Esophagus muscularis mucosa (tissue), 4 donors: ENCODE measurements around the gene SH3PXD2B.

Source experiments
- CTCF ChIP-seq, 3 experiments: fragments of 200-600 bp in 2 of 3; fragments of 450-650 bp in 1 of 3; sonication (generic) in 2 of 3; IDR thresholded peaks; one replicate each; pipeline ENCODE4 v1.5.1; 2017 to 2019; ENCODE audit warnings: antibody characterized with exemption in 3 of 3, mild to moderate bottlenecking in 2 of 3, moderate library complexity in 1 of 3
- EP300 ChIP-seq: sonication (generic); formaldehyde crosslinking; IDR thresholded peaks from one replicate; pipeline ENCODE4 v1.6.1; 2017; ENCODE audit warnings: antibody characterized with exemption
- POLR2A ChIP-seq: fragments of 450-650 bp; IDR thresholded peaks from one replicate; pipeline ENCODE4 v1.6.1; 2017; ENCODE audit warnings: antibody characterized with exemption, moderate library complexity, mild to moderate bottlenecking, low read depth

GRCh38 chr5:172458976-172459782, 4.9 kb upstream of the SH3PXD2B start:
- TF ChIP-seq CTCF (IDR thresholded peaks at IDR 0.05): no peak
- no peak for TF ChIP-seq POLR2A
- TF ChIP-seq EP300: no peak
